ENCODE measurements around the gene G3BP2. TPM values are rescaled to one million over a fixed set of nuclear protein-coding genes. Genes with fewer than 3 reads are reported as not detected.

The G3BP2 gene
- total and polyA plus RNA-seq, 2 of the 13 experiments (the other 11 are each of a cell fraction or from before 2014, with no cell fraction given), result 51.7 to 179 TPM

- ATAC-seq, result no peak
- no peak overlapping the region for H3K4me3 ChIP-seq (replicated peaks in 1 of 3; ENCODE audit: insufficient read depth in 1 of 3, low read depth in 2 of 3, low read length in 3 of 3)
- no peak for FAIRE-seq
- no peaks in the 10 kb centered on the region for H3K36me3 ChIP-seq (replicated peaks in 1 of 2; ENCODE audit: control insufficient read depth in 1 of 2, insufficient read depth in 2 of 2, low read length in 2 of 2)
- TF ChIP-seq ZNF740 (CRISPR knock-in tag; IDR thresholded peaks at IDR 0.05) (no peak), DNMT3B (CRISPR knock-in tag; conservative IDR thresholded peaks at IDR 0.05) (no peak), ATF2 (CRISPR knock-in tag; IDR thresholded peaks at IDR 0.05) (no peak), ZFY (CRISPR knock-in tag; IDR thresholded peaks at IDR 0.05) (no peak), U2AF1 (optimal IDR thresholded peaks at IDR 0.05; ENCODE audit: low read depth, low read length) (no peak), ZNF790 (CRISPR knock-in tag; IDR thresholded peaks at IDR 0.05; ENCODE audit: borderline replicate concordance) (no peak), ZNF414 (CRISPR knock-in tag; IDR thresholded peaks at IDR 0.05) (no peak), THAP7 (CRISPR knock-in tag; IDR thresholded peaks at IDR 0.05) (no peak)
- no peak overlapping the region for H3K4me2 ChIP-seq (ENCODE audit: low read depth, low read length)
- WGBS (ENCODE audit: low lambda C conversion rate), result 23% methylated on average over 5 of the region's 5 CpGs
- no peak overlapping the region for H3K9ac ChIP-seq (ENCODE audit: insufficient read depth, low read depth, low read length)
- H3K4me1 ChIP-seq (ENCODE audit: insufficient read depth, low read length), result no peaks in the 10 kb centered on the region
- H4K20me1 ChIP-seq (ENCODE audit: insufficient read depth, low read length), result no peaks in the 10 kb centered on the region
- in situ Hi-C loops (cut with HindIII; ENCODE audit: extremely low pct_ligation_motif_present, low pct_unique_long_range_greater_than_20kb) (no loop called here), intact Hi-C loops (cut with micrococcal nuclease; ENCODE audit: unreplicated experiment) (no loop called here)
- CTCF ChIA-PET (ENCODE audit: low intra/inter-chr PET ratio, low total read pairs), result no interaction called here
- DNase-seq (ENCODE audit: low spot score), result no peak
- H3K27ac ChIP-seq (ENCODE audit: extremely low read length, insufficient read depth, low read length), result no peak overlapping the region
- no TSS peak for BruUV-seq (replicated peaks)
- no peaks in the 10 kb centered on the region for H3K79me2 ChIP-seq (ENCODE audit: insufficient read depth, low read length)
- no peaks in the 10 kb centered on the region for H3K27me3 ChIP-seq (ENCODE audit: control insufficient read depth in 1 of 2, insufficient read depth in 2 of 2, low read length in 2 of 2)
- no peak overlapping the region for H2AFZ ChIP-seq (ENCODE audit: low read length)
- POLR2A ChIA-PET, result no interaction called here
- no peaks in the 10 kb centered on the region for H3K9me3 ChIP-seq (ENCODE audit: low read length)
Measured at GRCh38 chr4:75623026-75623425, 50.2 kb downstream of the G3BP2 start.

Data from HepG2 (cell line).